K562 (cell line): ENCODE data around the gene SLC25A40. TPM values are rescaled to one million over a fixed set of nuclear protein-coding genes. Genes with fewer than 3 reads are reported as not detected.

Experiments used
- ERF ChIP-seq: fragments of 450-650 bp; formaldehyde crosslinking; IDR thresholded peaks from 2 replicates; pipeline ENCODE4 v1.4.0; 2020; ENCODE audit warnings: mild to moderate bottlenecking, mixed read lengths
- GATAD2A ChIP-seq: fragments of 450-650 bp; IDR thresholded peaks from 2 replicates; pipeline ENCODE4 v1.6.1; 2017
- HLTF ChIP-seq: fragments of 450-650 bp; IDR thresholded peaks from 2 replicates; pipeline ENCODE4 v1.6.1; 2016
- ILF3 ChIP-seq: fragments of 450-650 bp; IDR thresholded peaks from 2 replicates; pipeline ENCODE4 v1.6.1; 2018; ENCODE audit warnings: antibody characterized with exemption, mild to moderate bottlenecking, moderate library complexity, borderline replicate concordance
- KAT2B ChIP-seq: IDR thresholded peaks from one replicate; pipeline ENCODE4 v1.6.1; 2012; ENCODE audit warnings: low read depth, mild to moderate bottlenecking, control low read depth, inconsistent platforms, low read length, moderate library complexity
- MCM5 ChIP-seq: fragments of 450-650 bp; IDR thresholded peaks from 2 replicates; pipeline ENCODE4 v1.6.1; 2016; ENCODE audit warnings: low read depth
- MCM7 ChIP-seq, 2 experiments: fragments of 450-650 bp; IDR thresholded peaks; 2 replicates each; pipeline ENCODE4 v1.6.1; 2016 to 2018
- PCBP1 ChIP-seq: fragments of 200-400 bp; formaldehyde crosslinking; IDR thresholded peaks from 2 replicates; pipeline ENCODE4 v1.6.1; 2018; ENCODE audit warnings: mild to moderate bottlenecking, low read depth, low read length; ENCODE audit not compliant: poor library complexity, severe bottlenecking
- SLC30A9 ChIP-seq: fragments of 250-450 bp; sonication (Bioruptor Pico); IDR thresholded peaks from 2 replicates; pipeline ENCODE4 v1.8.0; 2022; ENCODE audit warnings: mild to moderate bottlenecking, moderate library complexity
- STAG1 ChIP-seq: sonication (generic); formaldehyde crosslinking; IDR thresholded peaks from 2 replicates; pipeline ENCODE4 v1.5.0; 2020; ENCODE audit warnings: missing genetic modification reagents, borderline replicate concordance
- TAF15 ChIP-seq: fragments of 200-400 bp; formaldehyde crosslinking; IDR thresholded peaks from 2 replicates; pipeline ENCODE4 v1.6.1; 2017; ENCODE audit warnings: mild to moderate bottlenecking, low read depth, low read length, moderate library complexity
- TARDBP ChIP-seq: fragments of 450-650 bp; IDR thresholded peaks from 2 replicates; pipeline ENCODE4 v1.6.1; 2016
- TBP ChIP-seq: optimal IDR thresholded peaks from 2 replicates; pipeline ENCODE3; 2011; ENCODE audit warnings: low read depth, low read length, improper control_type of control experiment
- TFAM ChIP-seq: fragments of 250-450 bp; sonication (Bioruptor Pico); conservative IDR thresholded peaks from 2 replicates; pipeline ENCODE4 v1.5.0; 2021; ENCODE audit warnings: mild to moderate bottlenecking, moderate library complexity
- ZMIZ1 ChIP-seq, 2 experiments: fragments of 150-350 bp in 1 of 2; IDR thresholded peaks; 2 replicates each; pipeline ENCODE4 v1.6.1; 2012 to 2016; ENCODE audit warnings: low read depth in 2 of 2, low read length in 2 of 2, mild to moderate bottlenecking in 1 of 2, moderate library complexity in 1 of 2
- ZNF668 ChIP-seq: fragments of 250-450 bp; sonication (Bioruptor Pico); IDR thresholded peaks from 2 replicates; pipeline ENCODE4 v1.8.0; 2022; ENCODE audit warnings: mild to moderate bottlenecking, inconsistent platforms
- ZNF717 ChIP-seq: fragments of 250-450 bp; sonication (Bioruptor Pico); IDR thresholded peaks from 2 replicates; pipeline ENCODE4 v1.5.0; 2021
- polyA plus RNA-seq, 8 experiments: library from polyadenylated mRNA; depleted of rRNA in 4 of 8; stranded (reverse) in 5 of 8; unstranded in 3 of 8; fragments of >200 nt; fragmentation: Nextera tagmentation in 2 of 8; fragmentation: Illumina TruSeq in 1 of 8; extraction: Ambion mirVana in 2 of 8; extraction: Trizol in 1 of 8; gene quantifications; 2 replicates each; pipeline versions ENCODE4 v1.2.1 to v1.2.3, GENCODE V29; 2011 to 2014; ENCODE audit warnings: inconsistent platforms in 1 of 8, missing spikeins in 1 of 8
- total RNA-seq, 7 experiments: library from RNA; depleted of rRNA in 6 of 7; stranded (reverse); fragments of >200 nt in 6 of 7; fragmentation: Illumina TruSeq in 2 of 7; extraction: Trizol in 2 of 7; gene quantifications; 2 replicates each; pipeline versions ENCODE4 v1.2.1 to v1.2.3, GENCODE V29; 2011 to 2021; ENCODE audit warnings: low replicate concordance in 1 of 7
- TF ChIP-seq, protein P1 (sequence below): sonication (generic); formaldehyde crosslinking; IDR thresholded peaks from 2 replicates; pipeline ENCODE4 v1.8.1; 2023; ENCODE audit warnings: missing genetic modification reagents, mild to moderate bottlenecking, borderline replicate concordance
- TF ChIP-seq, protein P2 (sequence below): fragments of 450-650 bp; IDR thresholded peaks from 2 replicates; pipeline ENCODE4 v1.6.1; 2018; ENCODE audit not compliant: partially characterized antibody

Gene SLC25A40
- total and polyA plus RNA-seq, 9 of the 15 experiments (the other 6 are each of a cell fraction or from before 2014, with no cell fraction given), result 6.7 to 44.0 (median 26.5) TPM

DNA sequence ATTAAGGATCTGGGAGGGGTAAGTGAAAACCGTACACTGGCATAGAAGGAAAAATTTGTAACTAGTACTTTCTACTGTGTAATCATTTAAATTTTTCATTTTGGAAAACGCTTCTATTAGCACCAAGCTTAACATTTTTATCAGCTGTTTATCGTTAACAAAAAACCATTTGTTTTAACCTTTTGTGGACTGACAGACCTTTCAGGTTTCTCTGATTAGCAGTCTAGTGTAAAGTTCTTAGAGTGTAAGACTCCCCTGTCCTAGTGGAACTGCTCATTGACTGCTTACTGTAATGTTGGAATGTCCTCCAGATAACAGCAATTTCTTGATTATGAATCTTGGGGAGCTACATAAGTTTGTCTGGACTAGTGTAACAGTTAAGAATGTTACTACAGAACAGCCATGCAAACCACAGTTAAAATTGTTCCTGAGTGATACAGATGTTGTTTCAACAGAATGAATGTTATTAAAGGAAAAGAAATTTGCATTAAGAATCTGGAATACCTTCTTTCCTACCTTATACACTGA lies 2.1 kb upstream of the SLC25A40 start (continued):
- TF ChIP-seq TARDBP (no peak), ILF3 (no peak), KAT2B (no peak), MCM5 (no peak), SLC30A9 (CRISPR knock-in tag) (no peak), STAG1 (CRISPR knock-in tag) (no peak), GATAD2A (no peak), PCBP1 (no peak), TAF15 (no peak), ZNF668 (CRISPR knock-in tag) (0 out of 2 replicates have a peak, but pooled peaks have one; percentile 26), ERF (CRISPR knock-in tag) (no peak), TFAM (no peak), ZMIZ1 (IDR thresholded peaks at IDR 0.05; ENCODE audit: low read depth in 2 of 2, low read length in 2 of 2) (no peak), MCM7 (IDR thresholded peaks at IDR 0.05) (no peak), TBP (no peak), HLTF (no peak), ZNF717 (CRISPR knock-in tag) (no peak)
- TF ChIP-seq, protein P1, sequence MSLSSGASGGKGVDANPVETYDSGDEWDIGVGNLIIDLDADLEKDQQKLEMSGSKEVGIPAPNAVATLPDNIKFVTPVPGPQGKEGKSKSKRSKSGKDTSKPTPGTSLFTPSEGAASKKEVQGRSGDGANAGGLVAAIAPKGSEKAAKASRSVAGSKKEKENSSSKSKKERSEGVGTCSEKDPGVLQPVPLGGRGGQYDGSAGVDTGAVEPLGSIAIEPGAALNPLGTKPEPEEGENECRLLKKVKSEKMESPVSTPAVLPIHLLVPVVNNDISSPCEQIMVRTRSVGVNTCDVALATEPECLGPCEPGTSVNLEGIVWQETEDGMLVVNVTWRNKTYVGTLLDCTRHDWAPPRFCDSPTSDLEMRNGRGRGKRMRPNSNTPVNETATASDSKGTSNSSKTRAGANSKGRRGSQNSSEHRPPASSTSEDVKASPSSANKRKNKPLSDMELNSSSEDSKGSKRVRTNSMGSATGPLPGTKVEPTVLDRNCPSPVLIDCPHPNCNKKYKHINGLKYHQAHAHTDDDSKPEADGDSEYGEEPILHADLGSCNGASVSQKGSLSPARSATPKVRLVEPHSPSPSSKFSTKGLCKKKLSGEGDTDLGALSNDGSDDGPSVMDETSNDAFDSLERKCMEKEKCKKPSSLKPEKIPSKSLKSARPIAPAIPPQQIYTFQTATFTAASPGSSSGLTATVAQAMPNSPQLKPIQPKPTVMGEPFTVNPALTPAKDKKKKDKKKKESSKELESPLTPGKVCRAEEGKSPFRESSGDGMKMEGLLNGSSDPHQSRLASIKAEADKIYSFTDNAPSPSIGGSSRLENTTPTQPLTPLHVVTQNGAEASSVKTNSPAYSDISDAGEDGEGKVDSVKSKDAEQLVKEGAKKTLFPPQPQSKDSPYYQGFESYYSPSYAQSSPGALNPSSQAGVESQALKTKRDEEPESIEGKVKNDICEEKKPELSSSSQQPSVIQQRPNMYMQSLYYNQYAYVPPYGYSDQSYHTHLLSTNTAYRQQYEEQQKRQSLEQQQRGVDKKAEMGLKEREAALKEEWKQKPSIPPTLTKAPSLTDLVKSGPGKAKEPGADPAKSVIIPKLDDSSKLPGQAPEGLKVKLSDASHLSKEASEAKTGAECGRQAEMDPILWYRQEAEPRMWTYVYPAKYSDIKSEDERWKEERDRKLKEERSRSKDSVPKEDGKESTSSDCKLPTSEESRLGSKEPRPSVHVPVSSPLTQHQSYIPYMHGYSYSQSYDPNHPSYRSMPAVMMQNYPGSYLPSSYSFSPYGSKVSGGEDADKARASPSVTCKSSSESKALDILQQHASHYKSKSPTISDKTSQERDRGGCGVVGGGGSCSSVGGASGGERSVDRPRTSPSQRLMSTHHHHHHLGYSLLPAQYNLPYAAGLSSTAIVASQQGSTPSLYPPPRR, result no peak
- TF ChIP-seq, protein P2, sequence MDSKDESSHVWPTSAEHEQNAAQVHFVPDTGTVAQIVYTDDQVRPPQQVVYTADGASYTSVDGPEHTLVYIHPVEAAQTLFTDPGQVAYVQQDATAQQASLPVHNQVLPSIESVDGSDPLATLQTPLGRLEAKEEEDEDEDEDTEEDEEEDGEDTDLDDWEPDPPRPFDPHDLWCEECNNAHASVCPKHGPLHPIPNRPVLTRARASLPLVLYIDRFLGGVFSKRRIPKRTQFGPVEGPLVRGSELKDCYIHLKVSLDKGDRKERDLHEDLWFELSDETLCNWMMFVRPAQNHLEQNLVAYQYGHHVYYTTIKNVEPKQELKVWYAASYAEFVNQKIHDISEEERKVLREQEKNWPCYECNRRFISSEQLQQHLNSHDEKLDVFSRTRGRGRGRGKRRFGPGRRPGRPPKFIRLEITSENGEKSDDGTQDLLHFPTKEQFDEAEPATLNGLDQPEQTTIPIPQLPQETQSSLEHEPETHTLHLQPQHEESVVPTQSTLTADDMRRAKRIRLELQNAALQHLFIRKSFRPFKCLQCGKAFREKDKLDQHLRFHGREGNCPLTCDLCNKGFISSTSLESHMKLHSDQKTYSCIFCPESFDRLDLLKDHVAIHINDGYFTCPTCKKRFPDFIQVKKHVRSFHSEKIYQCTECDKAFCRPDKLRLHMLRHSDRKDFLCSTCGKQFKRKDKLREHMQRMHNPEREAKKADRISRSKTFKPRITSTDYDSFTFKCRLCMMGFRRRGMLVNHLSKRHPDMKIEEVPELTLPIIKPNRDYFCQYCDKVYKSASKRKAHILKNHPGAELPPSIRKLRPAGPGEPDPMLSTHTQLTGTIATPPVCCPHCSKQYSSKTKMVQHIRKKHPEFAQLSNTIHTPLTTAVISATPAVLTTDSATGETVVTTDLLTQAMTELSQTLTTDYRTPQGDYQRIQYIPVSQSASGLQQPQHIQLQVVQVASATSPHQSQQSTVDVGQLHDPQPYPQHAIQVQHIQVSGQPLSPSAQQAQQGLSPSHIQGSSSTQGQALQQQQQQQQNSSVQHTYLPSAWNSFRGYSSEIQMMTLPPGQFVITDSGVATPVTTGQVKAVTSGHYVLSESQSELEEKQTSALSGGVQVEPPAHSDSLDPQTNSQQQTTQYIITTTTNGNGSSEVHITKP, result peak; percentile 82
